ENCODE results near the gene POU6F2. TPM values are rescaled to one million over a fixed set of nuclear protein-coding genes. Genes with fewer than 3 reads are reported as not detected.

Gene POU6F2
- total RNA-seq, 1 experiment from 2014 or later, result not detected

DNA sequence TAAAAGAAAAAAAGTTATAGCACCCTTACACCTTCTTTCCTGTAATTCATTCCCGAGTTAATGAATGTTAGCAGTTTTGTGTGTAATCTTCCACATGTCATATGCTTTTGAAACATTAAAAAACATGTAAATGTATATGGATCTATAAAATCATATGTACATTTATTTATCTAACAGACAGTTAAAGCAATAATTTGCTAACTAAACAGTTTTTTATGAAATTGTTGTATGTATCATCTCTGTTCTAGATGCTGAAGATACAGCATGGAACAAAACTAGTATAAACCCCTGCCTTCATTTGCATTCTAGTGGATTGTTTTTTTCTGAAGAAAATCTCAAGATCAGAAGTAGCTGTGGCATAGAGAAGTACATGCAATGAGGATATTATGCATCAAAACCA, 165.0 kb downstream of the POU6F2 start:
- ChIA-PET POLR2A (ENCODE audit: low non-redundant PET) (no interaction called here), CTCF (no interaction called here)

DNA sequence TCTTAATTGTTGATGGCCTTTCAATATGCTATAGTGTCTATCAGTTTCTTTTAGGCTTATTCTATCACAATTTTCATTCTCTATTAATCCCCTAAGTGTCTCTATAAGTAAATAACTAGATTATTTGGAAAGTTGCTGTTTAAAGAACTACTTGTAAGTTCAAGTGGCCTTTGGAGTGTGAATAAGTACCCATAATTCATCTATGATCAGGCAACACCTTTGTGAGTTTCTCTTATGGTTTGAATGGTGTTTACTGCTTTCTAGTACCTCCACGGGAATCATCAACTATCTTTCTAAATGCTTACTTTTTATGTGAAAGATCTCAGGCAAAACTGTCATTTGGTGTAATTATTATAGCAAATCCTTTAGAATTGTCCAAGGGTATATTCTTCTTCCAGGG, 166.7 kb downstream of the POU6F2 start:
- H3K9me3 ChIP-seq (ENCODE audit: low read depth, low read length, poor library complexity, severe bottlenecking), result no peaks in the 10 kb centered on the region
- H3K36me3 ChIP-seq (ENCODE audit: insufficient read depth, low read length, poor library complexity, severe bottlenecking), result no peaks in the 10 kb centered on the region
- ChIA-PET CTCF (no interaction called here), POLR2A (ENCODE audit: low non-redundant PET) (no interaction called here)
- H3K27ac ChIP-seq (ENCODE audit: low read depth, low read length, poor library complexity, severe bottlenecking), result no peak overlapping the region
- no peak overlapping the region for H3K4me3 ChIP-seq (ENCODE audit: low read depth, low read length, poor library complexity, severe bottlenecking)
- no peak for DNase-seq (ENCODE audit: low spot score)
- intact Hi-C loops (cut with micrococcal nuclease; ENCODE audit: unreplicated experiment), result no loop called here
- no peak for TF ChIP-seq EZH2 (IDR thresholded peaks at IDR 0.05; ENCODE audit: borderline replicate concordance, low read depth, low read length, poor library complexity, severe bottlenecking)
- TF ChIP-seq, protein P1, sequence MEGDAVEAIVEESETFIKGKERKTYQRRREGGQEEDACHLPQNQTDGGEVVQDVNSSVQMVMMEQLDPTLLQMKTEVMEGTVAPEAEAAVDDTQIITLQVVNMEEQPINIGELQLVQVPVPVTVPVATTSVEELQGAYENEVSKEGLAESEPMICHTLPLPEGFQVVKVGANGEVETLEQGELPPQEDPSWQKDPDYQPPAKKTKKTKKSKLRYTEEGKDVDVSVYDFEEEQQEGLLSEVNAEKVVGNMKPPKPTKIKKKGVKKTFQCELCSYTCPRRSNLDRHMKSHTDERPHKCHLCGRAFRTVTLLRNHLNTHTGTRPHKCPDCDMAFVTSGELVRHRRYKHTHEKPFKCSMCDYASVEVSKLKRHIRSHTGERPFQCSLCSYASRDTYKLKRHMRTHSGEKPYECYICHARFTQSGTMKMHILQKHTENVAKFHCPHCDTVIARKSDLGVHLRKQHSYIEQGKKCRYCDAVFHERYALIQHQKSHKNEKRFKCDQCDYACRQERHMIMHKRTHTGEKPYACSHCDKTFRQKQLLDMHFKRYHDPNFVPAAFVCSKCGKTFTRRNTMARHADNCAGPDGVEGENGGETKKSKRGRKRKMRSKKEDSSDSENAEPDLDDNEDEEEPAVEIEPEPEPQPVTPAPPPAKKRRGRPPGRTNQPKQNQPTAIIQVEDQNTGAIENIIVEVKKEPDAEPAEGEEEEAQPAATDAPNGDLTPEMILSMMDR (conservative IDR thresholded peaks at IDR 0.05; ENCODE audit: low read depth, low read length), result no peak
- H3K27me3 ChIP-seq (replicated peaks; ENCODE audit: insufficient read depth, low read depth, low read length, poor library complexity), result no peaks in the 10 kb centered on the region
- no peaks in the 10 kb centered on the region for H3K4me1 ChIP-seq (ENCODE audit: insufficient read depth, low read length, poor library complexity, severe bottlenecking)
- no TSS peak for BruUV-seq (replicated peaks)

More for the DNA sequence above, 165.0 kb downstream of the POU6F2 start:
- intact Hi-C loops (cut with micrococcal nuclease; ENCODE audit: unreplicated experiment), result no loop called here
- BruUV-seq (replicated peaks), result no TSS peak
- TF ChIP-seq, protein P1 (conservative IDR thresholded peaks at IDR 0.05; ENCODE audit: low read depth, low read length), result no peak
- TF ChIP-seq EZH2 (IDR thresholded peaks at IDR 0.05; ENCODE audit: borderline replicate concordance, low read depth, low read length, poor library complexity, severe bottlenecking), result no peak
- Histone ChIP-seq H3K9me3 (ENCODE audit: low read depth, low read length, poor library complexity, severe bottlenecking) (no peaks in the 10 kb centered on the region), H3K27ac (ENCODE audit: low read depth, low read length, poor library complexity, severe bottlenecking) (no peak overlapping the region), H3K36me3 (ENCODE audit: insufficient read depth, low read length, poor library complexity, severe bottlenecking) (no peaks in the 10 kb centered on the region), H3K27me3 (replicated peaks; ENCODE audit: insufficient read depth, low read depth, low read length, poor library complexity) (no peaks in the 10 kb centered on the region), H3K4me3 (ENCODE audit: low read depth, low read length, poor library complexity, severe bottlenecking) (no peak overlapping the region), H3K4me1 (ENCODE audit: insufficient read depth, low read length, poor library complexity, severe bottlenecking) (no peaks in the 10 kb centered on the region)
- DNase-seq (ENCODE audit: low spot score), result no peak

GRCh38 chr7:39145283-39145682, 167.6 kb downstream of the POU6F2 start:
- CTCF ChIA-PET, result no interaction called here
- Histone ChIP-seq H3K4me3 (ENCODE audit: low read depth, low read length, poor library complexity, severe bottlenecking) (no peak overlapping the region), H3K4me1 (ENCODE audit: insufficient read depth, low read length, poor library complexity, severe bottlenecking) (no peaks in the 10 kb centered on the region), H3K27ac (ENCODE audit: low read depth, low read length, poor library complexity, severe bottlenecking) (no peak overlapping the region), H3K36me3 (ENCODE audit: insufficient read depth, low read length, poor library complexity, severe bottlenecking) (no peaks in the 10 kb centered on the region), H3K9me3 (ENCODE audit: low read depth, low read length, poor library complexity, severe bottlenecking) (no peaks in the 10 kb centered on the region), H3K27me3 (replicated peaks; ENCODE audit: insufficient read depth, low read depth, low read length, poor library complexity) (no peaks in the 10 kb centered on the region)
- intact Hi-C loops (cut with micrococcal nuclease; ENCODE audit: unreplicated experiment), result no loop called here
- no peak for TF ChIP-seq EZH2 (IDR thresholded peaks at IDR 0.05; ENCODE audit: borderline replicate concordance, low read depth, low read length, poor library complexity, severe bottlenecking)
- TF ChIP-seq, protein P1 (conservative IDR thresholded peaks at IDR 0.05; ENCODE audit: low read depth, low read length), result no peak
- no peak for DNase-seq (ENCODE audit: low spot score)
- POLR2A ChIA-PET (ENCODE audit: low non-redundant PET), result no interaction called here
- no TSS peak for BruUV-seq (replicated peaks)

Measured in A673 (cell line).